IMR-90 (cell line): ENCODE measurements around the gene CCT5. TPM values are rescaled to one million over a fixed set of nuclear protein-coding genes. Genes with fewer than 3 reads are reported as not detected.

Source experiments
- ATAC-seq: fragments of 200-7000 bp; cut with Tn5 transposase; 2 replicates; pipeline ENCODE4 v1.9.1; 2020; ENCODE audit warnings: low read depth, mild to moderate bottlenecking, moderate library complexity
- BruUV-seq: library from RNA; stranded (reverse); fragments of 400-500 nt; replicated peaks from 2 replicates; lab custom pipeline; 2021; lab: Mats Ljungman, UMichigan
- CTCF ChIA-PET: fragments of 300-600 bp; formaldehyde crosslinking; extraction: SDS; loops from one replicate; lab custom pipeline; 2021; ENCODE audit warnings: antibody characterized with exemption; lab: Yijun Ruan, JAX
- POLR2A ChIA-PET: fragments of 300-600 bp; sonication (Branson Sonifier 250); formaldehyde crosslinking; loops from one replicate; lab custom pipeline; 2022; ENCODE audit warnings: antibody characterized with exemption; ENCODE audit not compliant: unreplicated experiment; lab: Charles Lee
- DNase-seq: peaks from one replicate; pipeline ENCODE4 v3.0.0; 2013
- H2AFZ ChIP-seq: replicated peaks from 2 replicates; pipeline ENCODE3; 2013; ENCODE audit warnings: low read length, mild to moderate bottlenecking; ENCODE audit not compliant: poor library complexity
- H2AK5ac ChIP-seq: 2 replicates; pipeline ENCODE4 v1.6.1; 2013; ENCODE audit warnings: low read depth, low read length, inconsistent platforms
- H2AK9ac ChIP-seq: replicated peaks from 2 replicates; pipeline ENCODE3; 2013; ENCODE audit warnings: mild to moderate bottlenecking, low read depth, low read length, moderate library complexity; ENCODE audit not compliant: poor library complexity
- H2BK120ac ChIP-seq: 2 replicates; pipeline ENCODE4 v1.6.1; 2013; ENCODE audit warnings: low read depth, low read length, inconsistent platforms
- H2BK15ac ChIP-seq: 3 replicates; pipeline ENCODE4 v1.6.1; 2013; ENCODE audit warnings: low read depth, low read length, inconsistent platforms
- H2BK20ac ChIP-seq: 2 replicates; pipeline ENCODE4 v1.6.1; 2013; ENCODE audit warnings: low read depth, mild to moderate bottlenecking, inconsistent platforms, low read length, moderate library complexity
- H2BK5ac ChIP-seq: 2 replicates; pipeline ENCODE4 v1.6.1; 2013; ENCODE audit warnings: mild to moderate bottlenecking, low read depth, low read length, inconsistent platforms; ENCODE audit not compliant: poor library complexity, severe bottlenecking
- H3K14ac ChIP-seq: replicated peaks from 2 replicates; pipeline ENCODE4 v1.6.1; 2013; ENCODE audit warnings: low read depth, low read length, inconsistent platforms
- H3K18ac ChIP-seq: 2 replicates; pipeline ENCODE4 v1.6.1; 2013; ENCODE audit warnings: low read depth, low read length, control low read depth
- H3K23ac ChIP-seq: 2 replicates; pipeline ENCODE4 v1.6.1; 2013; ENCODE audit warnings: low read depth, low read length, inconsistent platforms
- H3K27ac ChIP-seq: 2 replicates; pipeline ENCODE4 v1.5.1; 2013; ENCODE audit warnings: mild to moderate bottlenecking, control low read depth, low read length; ENCODE audit not compliant: insufficient read depth
- H3K27me3 ChIP-seq: 2 replicates; pipeline ENCODE4 v1.6.1; 2013; ENCODE audit warnings: low read length; ENCODE audit not compliant: control insufficient read depth, insufficient read depth
- H3K36me3 ChIP-seq: 2 replicates; pipeline ENCODE4 v1.6.1; 2013; ENCODE audit warnings: low read length, mixed read lengths; ENCODE audit not compliant: control insufficient read depth, insufficient read depth
- H3K4ac ChIP-seq: 2 replicates; pipeline ENCODE4 v1.6.1; 2013; ENCODE audit warnings: low read depth, low read length, inconsistent platforms
- H3K4me1 ChIP-seq: 2 replicates; pipeline ENCODE4 v1.6.1; 2013; ENCODE audit warnings: low read length, mixed read lengths; ENCODE audit not compliant: control insufficient read depth, insufficient read depth
- H3K4me2 ChIP-seq: 2 replicates; pipeline ENCODE4 v1.6.1; 2013; ENCODE audit warnings: low read depth, mild to moderate bottlenecking, control low read depth, low read length, moderate library complexity
- H3K4me3 ChIP-seq: 2 replicates; pipeline ENCODE4 v1.5.1; 2013; ENCODE audit warnings: low read depth, mild to moderate bottlenecking, control low read depth, low read length, moderate library complexity; ENCODE audit not compliant: insufficient read depth
- H3K56ac ChIP-seq: 2 replicates; pipeline ENCODE4 v1.6.1; 2013; ENCODE audit warnings: low read length, inconsistent platforms; ENCODE audit not compliant: insufficient read depth; ENCODE audit errors: extremely low read depth
- H3K79me1 ChIP-seq, 2 experiments: 2 replicates each; pipeline ENCODE4 v1.6.1; 2013; ENCODE audit warnings: low read length in 2 of 2, inconsistent platforms in 1 of 2, low read depth in 1 of 2
- H3K9ac ChIP-seq: 2 replicates; pipeline ENCODE4 v1.6.1; 2013; ENCODE audit warnings: low read depth, low read length, control low read depth
- H3K9me1 ChIP-seq: 2 replicates; pipeline ENCODE4 v1.6.1; 2013; ENCODE audit warnings: low read length, inconsistent platforms; ENCODE audit not compliant: insufficient read depth
- H3K9me3 ChIP-seq: 2 replicates; pipeline ENCODE4 v1.6.1; 2013; ENCODE audit warnings: low read length; ENCODE audit not compliant: control insufficient read depth, insufficient read depth
- H4K20me1 ChIP-seq: 2 replicates; pipeline ENCODE4 v1.6.1; 2013; ENCODE audit warnings: low read length, inconsistent platforms; ENCODE audit not compliant: insufficient read depth
- H4K5ac ChIP-seq: 2 replicates; pipeline ENCODE4 v1.6.1; 2013; ENCODE audit warnings: mild to moderate bottlenecking, low read depth, low read length, control low read depth
- H4K8ac ChIP-seq, 2 experiments: 2 replicates each; pipeline ENCODE4 v1.6.1; 2013; ENCODE audit warnings: low read depth in 2 of 2, low read length in 2 of 2, control low read depth in 1 of 2, inconsistent platforms in 1 of 2
- H4K91ac ChIP-seq: 2 replicates; pipeline ENCODE4 v1.6.1; 2013; ENCODE audit warnings: low read depth, low read length, inconsistent platforms; ENCODE audit not compliant: insufficient read depth
- BHLHE40 ChIP-seq: fragments of 150-350 bp; IDR thresholded peaks from 2 replicates; pipeline ENCODE4 v1.6.1; 2016; ENCODE audit warnings: mild to moderate bottlenecking, low read depth, low read length
- CHD1 ChIP-seq: IDR thresholded peaks from 2 replicates; pipeline ENCODE4 v1.6.1; 2012; ENCODE audit warnings: low read depth, low read length, improper control_type of control experiment
- NFE2L2 ChIP-seq: fragments of 150-350 bp; IDR thresholded peaks from 2 replicates; pipeline ENCODE4 v1.6.1; 2016; ENCODE audit warnings: low read depth, mild to moderate bottlenecking, low read length
- POLR2A ChIP-seq: IDR thresholded peaks from 2 replicates; pipeline ENCODE4 v1.6.1; 2012; ENCODE audit warnings: mild to moderate bottlenecking, low read depth, low read length
- RCOR1 ChIP-seq: IDR thresholded peaks from 2 replicates; pipeline ENCODE4 v1.6.1; 2012; ENCODE audit warnings: mild to moderate bottlenecking, low read length, improper control_type of control experiment; ENCODE audit not compliant: insufficient replicate concordance
- WGBS, 2 experiments: methylation state at CpG; one replicate each; pipeline versions ENCODE4 v1.1.5 to v1.1.7; 2013; ENCODE audit warnings: missing lambda C conversion rate in 2 of 2; ENCODE audit not compliant: insufficient read length in 1 of 2; ENCODE audit errors: extremely low coverage in 2 of 2; 5-methylcytosine and 5-hydroxymethylcytosine counted together
- dilution Hi-C: fragments of 300-500 bp; cut with HindIII; formaldehyde crosslinking; loops from one replicate; pipeline ENCODE4 v1.14.3; 2018; ENCODE audit warnings: low sequenced_read_pairs; ENCODE audit not compliant: unreplicated experiment
- in situ Hi-C: fragments of 300-500 bp; cut with MboI; formaldehyde crosslinking; loops from 3 replicates; pipeline ENCODE4 v1.14.3; 2019; ENCODE audit warnings: low sequenced_read_pairs, inconsistent platforms, mixed read lengths
- intact Hi-C: fragments of 100-400 bp; cut with micrococcal nuclease; formaldehyde crosslinking; loops from 2 replicates; pipeline ENCODE4 v1.10.0; 2022
- polyA plus RNA-seq, 3 experiments: library from polyadenylated mRNA; depleted of rRNA; stranded (reverse); fragments of >200 nt; gene quantifications; 2 replicates each; pipeline ENCODE4 v1.2.3, GENCODE V29; 2012; ENCODE audit warnings: low replicate concordance in 1 of 3
- total RNA-seq: library from RNA; depleted of rRNA; stranded (reverse); fragments of >200 nt; gene quantifications from 2 replicates; pipeline ENCODE4 v1.2.3, GENCODE V29; 2012
- TF ChIP-seq, protein P1 (sequence below): fragments of 150-350 bp; IDR thresholded peaks from 2 replicates; pipeline ENCODE4 v1.6.1; 2016; ENCODE audit warnings: low read depth, mild to moderate bottlenecking, low read length, moderate library complexity, borderline replicate concordance

Gene CCT5
- total and polyA plus RNA-seq, 2 of the 4 experiments (the other 2 are of a cell fraction): 358 to 481 TPM

DNA sequence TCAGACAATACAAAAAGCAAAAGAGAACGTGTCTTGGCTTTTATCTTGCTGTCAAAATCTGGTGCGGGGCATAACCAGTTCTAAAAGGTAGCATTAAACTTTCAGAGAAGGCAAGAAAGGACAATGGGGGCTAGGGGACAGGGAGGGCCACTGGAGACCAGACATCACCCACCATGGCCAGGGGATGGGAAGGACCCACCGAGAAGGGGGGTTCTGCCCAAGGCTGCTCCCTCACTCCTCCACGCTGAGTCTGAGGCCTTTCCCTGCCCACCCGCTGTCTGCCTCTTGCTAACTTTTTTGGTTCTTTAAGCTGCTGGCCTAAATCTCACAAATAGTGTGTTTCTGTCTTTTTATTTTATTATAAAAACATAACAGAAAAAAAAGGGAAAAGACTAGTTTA, 34.0 kb upstream of the CCT5 start:
- no peak overlapping the region for H3K23ac ChIP-seq
- H3K9me3 ChIP-seq: no peaks in the 10 kb centered on the region
- H4K5ac ChIP-seq: no peak overlapping the region
- H2AK5ac ChIP-seq: no peak overlapping the region
- no TSS peak for BruUV-seq
- WGBS, 2 experiments: no CpG with 5 or more reads among the region's 5 CpGs
- no peak overlapping the region for H3K18ac ChIP-seq
- ChIA-PET CTCF (interaction anchor here (0.8 kb wide), 1 partner anchor 16 kb away, joined by 4 read pairs; no protein-coding TSS in a partner anchor), POLR2A (no interaction called here)
- no peak overlapping the region for H3K4ac ChIP-seq
- no peak overlapping the region for H3K4me3 ChIP-seq
- peaks cover 3% of the 10 kb centered on the region; the same call in 1 of the 2 replicates for H3K9me1 ChIP-seq
- in situ Hi-C loops (no loop called here), intact Hi-C loops (loop anchor here (5.0 kb wide), 1 partner anchor 1051 kb away; no protein-coding TSS in a partner anchor), dilution Hi-C loops (no loop called here)
- no peaks in the 10 kb centered on the region for H4K20me1 ChIP-seq
- H3K27me3 ChIP-seq: no peaks in the 10 kb centered on the region
- no peak overlapping the region for H3K4me2 ChIP-seq
- TF ChIP-seq RCOR1 (no peak), CHD1 (no peak), NFE2L2 (no peak), POLR2A (no peak), BHLHE40 (no peak)
- TF ChIP-seq, protein P1, sequence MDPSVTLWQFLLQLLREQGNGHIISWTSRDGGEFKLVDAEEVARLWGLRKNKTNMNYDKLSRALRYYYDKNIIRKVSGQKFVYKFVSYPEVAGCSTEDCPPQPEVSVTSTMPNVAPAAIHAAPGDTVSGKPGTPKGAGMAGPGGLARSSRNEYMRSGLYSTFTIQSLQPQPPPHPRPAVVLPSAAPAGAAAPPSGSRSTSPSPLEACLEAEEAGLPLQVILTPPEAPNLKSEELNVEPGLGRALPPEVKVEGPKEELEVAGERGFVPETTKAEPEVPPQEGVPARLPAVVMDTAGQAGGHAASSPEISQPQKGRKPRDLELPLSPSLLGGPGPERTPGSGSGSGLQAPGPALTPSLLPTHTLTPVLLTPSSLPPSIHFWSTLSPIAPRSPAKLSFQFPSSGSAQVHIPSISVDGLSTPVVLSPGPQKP: no peak
- H3K9ac ChIP-seq: no peak overlapping the region
- ATAC-seq (no peak), DNase-seq (no peak)
- no peak overlapping the region for H2BK15ac ChIP-seq
- H3K14ac ChIP-seq: no peak overlapping the region
- H4K8ac ChIP-seq: no peak overlapping the region
- H3K36me3 ChIP-seq: no peaks in the 10 kb centered on the region
- H2AK9ac ChIP-seq: no peak overlapping the region
- H2AFZ ChIP-seq: no peak overlapping the region
- no peak overlapping the region for H2BK5ac ChIP-seq
- no peak overlapping the region for H3K27ac ChIP-seq
- no peak overlapping the region for H2BK120ac ChIP-seq
- no peaks in the 10 kb centered on the region for H3K4me1 ChIP-seq
- H4K91ac ChIP-seq: no peak overlapping the region
- H3K56ac ChIP-seq: no peak overlapping the region
- H3K79me1 ChIP-seq: no peaks in the 10 kb centered on the region
- H2BK20ac ChIP-seq: no peak overlapping the region
